ENCODE measurements around the gene MINAR2.

DNA sequence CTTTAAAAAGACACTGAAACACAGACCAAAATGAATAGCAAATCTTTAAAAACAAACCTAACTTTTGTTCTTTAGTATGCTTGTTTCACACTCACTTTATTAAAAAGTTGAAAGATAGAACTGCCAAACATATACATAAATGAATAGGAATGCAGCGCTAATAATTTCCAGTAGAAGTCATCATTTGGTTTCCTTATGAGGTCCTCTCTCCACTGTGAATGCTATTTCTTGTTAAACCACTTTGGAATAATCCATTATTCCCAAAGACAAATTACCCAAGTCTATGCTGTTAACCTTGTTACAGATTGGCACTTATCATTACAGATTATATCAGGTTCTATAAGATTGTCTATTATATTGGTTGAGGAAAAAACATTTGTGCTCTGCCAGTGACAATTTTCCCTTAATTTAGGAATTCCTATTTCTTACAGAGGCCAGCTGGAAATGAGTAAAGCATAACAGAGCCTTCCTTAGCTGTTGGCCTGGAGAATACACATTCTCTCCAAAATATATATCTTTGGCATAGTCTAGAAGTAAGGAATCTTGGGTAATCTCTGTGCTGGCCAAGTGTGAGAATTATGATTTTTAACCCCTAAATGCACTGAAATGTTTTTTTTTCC lies 29.3 kb upstream of the MINAR2 start:
- no peak for TF ChIP-seq POLR2A (IDR thresholded peaks at IDR 0.05)
- TF ChIP-seq, protein P1, sequence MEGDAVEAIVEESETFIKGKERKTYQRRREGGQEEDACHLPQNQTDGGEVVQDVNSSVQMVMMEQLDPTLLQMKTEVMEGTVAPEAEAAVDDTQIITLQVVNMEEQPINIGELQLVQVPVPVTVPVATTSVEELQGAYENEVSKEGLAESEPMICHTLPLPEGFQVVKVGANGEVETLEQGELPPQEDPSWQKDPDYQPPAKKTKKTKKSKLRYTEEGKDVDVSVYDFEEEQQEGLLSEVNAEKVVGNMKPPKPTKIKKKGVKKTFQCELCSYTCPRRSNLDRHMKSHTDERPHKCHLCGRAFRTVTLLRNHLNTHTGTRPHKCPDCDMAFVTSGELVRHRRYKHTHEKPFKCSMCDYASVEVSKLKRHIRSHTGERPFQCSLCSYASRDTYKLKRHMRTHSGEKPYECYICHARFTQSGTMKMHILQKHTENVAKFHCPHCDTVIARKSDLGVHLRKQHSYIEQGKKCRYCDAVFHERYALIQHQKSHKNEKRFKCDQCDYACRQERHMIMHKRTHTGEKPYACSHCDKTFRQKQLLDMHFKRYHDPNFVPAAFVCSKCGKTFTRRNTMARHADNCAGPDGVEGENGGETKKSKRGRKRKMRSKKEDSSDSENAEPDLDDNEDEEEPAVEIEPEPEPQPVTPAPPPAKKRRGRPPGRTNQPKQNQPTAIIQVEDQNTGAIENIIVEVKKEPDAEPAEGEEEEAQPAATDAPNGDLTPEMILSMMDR (IDR thresholded peaks at IDR 0.05 in 8 of 11, conservative IDR thresholded peaks at IDR 0.05 in 3 of 11) = no peak
